GM19395 (cell line): Measurements from ENCODE around the gene PMEPA1.
"Not testable (repeated sequence)": the region's sequence is repeated elsewhere in the genome, so short reads cannot be mapped to it uniquely, and the experiment has no call there.

Experiments
- ATAC-seq: cut with Tn5 transposase; IDR thresholded peaks from one replicate; pipeline ENCODE4 v1.9.1; 2021; ENCODE audit warnings: mild to moderate bottlenecking, moderate library complexity; ENCODE audit not compliant: unreplicated experiment

PMEPA1 gene

GRCh38 chr20:57628962-57629308, 80.9 kb downstream of the PMEPA1 start:
- not testable (repeated sequence) for ATAC-seq

GRCh38 chr20:57628047-57628961, 81.5 kb downstream of the PMEPA1 start:
- ATAC-seq = peak; percentile 61

DNA sequence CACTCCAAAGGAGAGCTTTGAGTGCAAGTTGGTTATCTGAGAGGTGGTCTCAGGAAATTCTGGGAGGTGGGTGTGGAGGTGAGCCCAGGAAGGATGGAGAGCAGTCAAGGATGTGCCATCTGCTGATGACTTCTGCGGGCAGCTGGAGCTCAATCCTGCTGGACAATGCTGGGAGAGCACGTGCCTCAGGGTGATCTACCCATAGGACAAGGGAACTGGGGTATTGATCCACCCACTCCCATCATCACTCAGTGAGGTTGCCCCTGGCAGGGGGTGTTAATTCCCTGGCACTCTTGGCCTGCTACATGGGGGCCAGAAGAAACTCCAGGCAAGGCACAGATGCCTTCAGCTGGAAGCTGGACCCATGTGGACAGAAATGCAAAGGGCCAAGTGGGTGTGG, 82.5 kb downstream of the PMEPA1 start:
- no peak for ATAC-seq

DNA sequence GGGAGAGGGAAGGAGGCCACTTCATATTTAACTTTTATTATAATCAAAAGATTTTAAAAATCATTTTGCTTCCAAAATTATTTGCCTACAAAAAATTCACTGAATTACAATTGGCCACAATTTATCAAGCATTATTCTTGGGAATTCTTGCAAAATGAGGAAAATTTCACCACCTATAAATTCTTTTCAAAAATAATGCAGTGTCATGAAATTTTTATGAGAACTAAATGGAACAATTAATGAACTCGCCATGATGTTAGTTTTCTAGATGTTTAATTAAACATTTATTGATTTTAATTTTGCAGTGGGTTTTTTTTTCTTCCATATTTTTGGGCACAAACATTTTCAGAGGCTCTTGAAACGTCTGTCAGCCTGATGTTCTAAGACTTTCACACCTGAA, 83.8 kb downstream of the PMEPA1 start:
- ATAC-seq = no peak

GRCh38 chr20:57625181-57625958, 84.4 kb downstream of the PMEPA1 start:
- no peak for ATAC-seq

GRCh38 chr20:57624124-57624523, 85.7 kb downstream of the PMEPA1 start:
- ATAC-seq = no peak

GRCh38 chr20:57622579-57623381, 87.0 kb downstream of the PMEPA1 start:
- ATAC-seq = no peak

DNA sequence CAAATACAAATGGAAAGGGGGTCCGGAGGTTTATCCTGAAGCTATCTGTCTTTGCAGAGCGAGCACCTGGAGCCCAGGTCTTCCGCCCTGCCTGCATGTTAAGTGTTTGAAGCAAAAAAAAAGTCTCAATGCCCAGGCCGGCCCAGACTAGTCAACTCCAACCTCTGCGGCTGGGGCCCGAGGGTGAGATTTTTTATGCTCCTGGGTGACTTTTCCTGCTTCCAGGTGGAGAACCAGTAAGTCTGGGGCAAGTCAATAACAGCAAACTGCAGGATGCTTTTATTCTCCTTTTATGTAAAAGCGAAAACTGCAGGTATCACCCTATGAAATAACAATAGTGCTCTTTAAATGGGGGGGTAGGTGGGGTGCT, 87.6 kb downstream of the PMEPA1 start:
- ATAC-seq = no peak

- no peak for ATAC-seq
These were observed 88.2 kb downstream of the PMEPA1 start for GRCh38 chr20:57621421-57622200.

DNA sequence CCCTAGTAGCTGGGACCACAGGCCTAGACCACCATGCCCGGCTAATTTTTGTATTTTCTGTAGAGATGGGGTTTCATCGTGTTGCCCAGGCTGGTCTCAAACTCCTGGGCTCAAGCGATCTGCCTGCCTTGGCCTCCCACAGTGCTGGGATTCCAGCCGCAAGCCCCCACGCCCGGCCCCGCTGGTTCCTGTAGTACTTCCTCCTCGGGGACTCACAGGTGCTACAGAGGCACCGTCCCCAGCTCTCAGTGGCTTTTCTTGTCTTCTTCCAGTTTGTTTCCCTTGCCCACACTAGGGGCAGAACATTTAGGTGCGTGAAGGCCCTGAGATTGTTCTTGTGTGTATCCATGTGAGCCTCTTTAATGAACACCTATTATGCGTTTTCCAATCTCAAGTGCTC, 88.8 kb downstream of the PMEPA1 start:
- ATAC-seq = no peak

DNA sequence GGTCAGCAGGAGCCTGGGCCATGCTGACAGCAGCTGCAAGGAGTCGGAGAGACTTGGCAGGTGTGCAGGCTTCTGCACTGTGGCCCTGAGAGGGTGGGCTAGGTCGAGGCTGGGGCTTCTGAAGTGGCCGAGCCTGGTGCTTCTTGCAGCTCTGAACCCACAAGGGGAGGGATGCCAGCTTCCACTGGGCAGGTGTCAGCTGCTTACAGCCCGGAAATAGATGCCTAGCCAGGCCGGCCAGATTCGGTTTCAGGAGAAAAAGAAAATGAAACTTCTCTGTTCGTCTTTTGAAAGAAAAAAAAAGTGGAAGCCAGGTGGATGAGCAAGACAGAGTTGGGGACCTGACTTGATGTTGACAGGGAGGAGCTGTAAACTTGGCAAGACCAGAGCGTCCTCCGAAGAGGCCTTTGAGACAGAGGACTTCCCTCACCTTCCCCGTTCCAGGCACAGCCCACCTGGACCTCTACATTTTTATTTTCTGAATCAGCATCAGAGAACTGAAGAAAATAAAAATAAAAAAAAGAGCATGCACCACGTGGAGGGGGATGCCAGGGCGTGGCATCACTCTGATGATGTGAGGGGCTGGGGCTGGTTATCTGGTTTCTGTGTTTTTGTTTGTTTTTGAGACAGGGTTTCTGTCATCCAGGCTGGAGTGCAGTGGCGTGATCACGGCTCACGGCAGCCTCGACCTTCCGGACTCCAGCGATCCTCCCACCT, 89.4 kb downstream of the PMEPA1 start, which contains the start of gene ZBP1:
Gene ZBP1, minus strand, starts transcription at position 153 of the 717 bp plus-strand sequence. Its CDS starts 131 bp downstream, at position 22.
- peak; percentile 56 for ATAC-seq

GRCh38 chr20:57619051-57619831, 90.6 kb downstream of the PMEPA1 start:
- ATAC-seq = peak; percentile 70

DNA sequence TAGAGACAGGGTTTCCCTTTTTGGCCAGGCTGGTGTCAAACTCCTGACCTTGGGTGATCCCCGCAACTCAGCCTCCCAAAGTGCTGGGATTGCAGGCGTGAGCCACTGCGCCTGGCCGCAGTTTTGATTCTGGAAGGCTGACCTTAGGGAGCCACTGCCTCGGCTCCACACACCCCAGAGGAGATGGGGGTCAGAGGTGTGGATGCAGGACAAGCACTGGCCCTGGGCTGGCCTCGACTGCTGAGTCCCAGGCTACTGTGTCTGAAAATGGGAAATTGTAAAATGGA, 91.1 kb downstream of the PMEPA1 start:
- ATAC-seq = no peak

DNA sequence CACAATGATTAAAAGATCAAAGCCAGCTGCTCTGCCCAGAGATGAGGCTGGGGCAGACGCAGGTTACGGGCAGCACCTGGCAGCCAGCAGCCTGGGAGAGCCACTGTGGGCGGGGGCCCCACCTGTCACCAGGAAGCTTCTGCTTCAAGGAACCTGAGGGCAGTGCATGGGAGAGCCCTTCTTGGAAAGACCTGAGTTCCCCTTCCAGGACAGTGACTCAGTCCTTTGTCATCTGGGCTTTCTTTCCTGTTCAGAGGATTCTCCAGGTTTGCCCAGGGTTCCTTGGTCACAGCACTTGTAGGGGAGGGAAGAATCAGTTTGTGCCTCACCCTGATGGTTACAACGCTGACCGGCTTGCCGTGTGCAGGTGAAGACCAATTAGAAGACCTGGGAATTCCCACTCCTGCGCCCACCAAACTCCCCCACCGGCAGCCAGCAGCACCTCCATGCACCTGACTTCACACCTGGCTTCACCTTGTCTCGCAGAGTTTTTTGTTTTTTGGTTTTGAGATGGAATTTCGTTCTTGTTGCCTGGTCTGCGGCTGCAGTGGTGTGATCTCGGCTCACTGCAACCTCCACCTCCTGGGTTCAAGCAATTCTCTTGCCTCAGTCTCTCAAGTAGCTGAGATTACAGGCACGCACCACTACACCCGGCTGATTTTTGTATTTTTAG, 91.6 kb downstream of the PMEPA1 start:
- no peak for ATAC-seq

GRCh38 chr20:57617079-57617795, 92.6 kb downstream of the PMEPA1 start:
- ATAC-seq = no peak

GRCh38 chr20:57616143-57616951, 93.5 kb downstream of the PMEPA1 start:
- ATAC-seq = no peak

DNA sequence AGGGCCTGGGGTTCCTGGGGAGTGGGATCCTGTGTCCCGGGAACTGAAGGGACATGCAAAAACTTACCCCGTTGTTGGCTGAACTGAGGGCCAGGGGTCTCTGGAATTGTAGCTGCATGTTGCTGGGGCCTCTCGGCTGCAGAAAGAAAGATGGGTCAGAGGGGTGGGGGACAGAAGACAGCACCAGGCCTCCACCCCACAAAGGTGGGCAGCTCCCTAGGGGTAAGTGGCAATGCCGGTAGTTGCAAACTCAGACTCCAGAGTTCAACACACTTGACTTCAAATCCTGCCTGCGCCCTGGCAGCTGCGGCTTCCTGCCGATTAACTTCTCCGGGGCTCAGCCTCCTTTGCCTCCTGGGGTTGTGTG, 94.4 kb downstream of the PMEPA1 start:
- no peak for ATAC-seq
